Fibroblast of upper back skin (primary cell): ENCODE data around the gene MZB1.
A peak's percentile ranks its signal among the peaks of the same experiment; 100 is the strongest.
"Not testable (repeated sequence)": the region's sequence is repeated elsewhere in the genome, so short reads cannot be mapped to it uniquely, and the experiment has no call there.

Source experiments
- DNase-seq: peaks from one replicate; pipeline ENCODE4 v3.0.0-alpha.2; 2013

MZB1 gene

DNA sequence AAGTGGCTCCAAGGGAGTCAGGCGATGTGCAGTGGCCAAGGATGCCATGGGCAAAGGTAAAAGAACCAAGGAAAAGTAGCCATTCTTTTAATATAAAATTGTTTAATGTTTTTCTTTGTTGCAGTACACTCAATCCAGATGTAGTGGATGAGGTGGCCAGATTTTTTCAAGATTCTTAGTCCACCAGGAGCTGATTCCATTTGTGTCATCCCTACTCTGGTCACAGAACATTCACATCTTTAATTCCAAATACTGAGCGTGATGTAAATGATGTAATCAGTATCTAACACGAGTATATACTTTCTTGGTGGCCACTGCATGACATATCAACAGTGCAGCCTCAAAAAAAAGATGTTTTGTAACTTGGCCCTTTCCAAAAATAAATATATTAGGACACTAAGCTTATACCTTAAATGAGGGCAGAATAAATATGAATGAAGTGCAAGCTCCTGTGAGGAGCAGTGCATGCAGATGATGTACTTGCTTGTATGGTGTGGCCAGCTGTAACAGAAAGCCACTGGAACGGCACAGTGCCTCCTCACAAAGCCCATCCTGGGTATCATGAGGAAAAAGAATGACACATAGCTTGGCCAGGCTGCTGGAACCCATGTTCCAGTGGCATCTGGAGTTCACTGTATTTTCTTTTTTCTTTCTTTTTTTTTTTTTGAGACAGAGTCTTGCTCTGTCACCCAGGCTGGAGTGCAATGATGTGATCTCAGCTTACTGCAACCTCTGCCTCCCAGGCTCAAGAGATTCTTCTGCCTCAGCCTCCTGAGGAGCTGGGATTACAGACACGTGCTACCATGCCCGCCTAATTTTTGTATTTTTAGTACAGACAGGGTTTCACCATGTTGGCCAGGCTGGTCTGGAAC, 20.6 kb upstream of the MZB1 start:
- no peak for DNase-seq

DNA sequence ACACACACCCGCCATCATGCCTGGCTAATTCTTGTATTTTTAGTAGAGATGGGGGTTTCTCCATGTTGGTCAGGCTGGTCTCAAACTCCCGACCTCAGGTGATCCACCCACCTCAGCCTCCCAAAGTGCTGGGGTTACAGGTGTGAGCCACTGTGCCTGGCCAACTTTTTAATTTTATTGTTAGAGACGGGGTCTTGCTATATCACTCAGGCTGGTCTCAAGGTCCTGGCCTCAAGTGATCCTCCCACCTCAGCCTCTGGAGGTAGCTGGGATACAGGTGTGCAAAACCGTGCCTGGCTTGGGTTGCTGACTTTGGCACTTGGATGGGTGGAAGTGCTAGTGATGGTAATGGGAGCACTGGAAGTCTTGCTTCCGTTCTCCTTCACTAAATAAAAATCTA, 19.4 kb upstream of the MZB1 start:
- not testable (repeated sequence) for DNase-seq

DNA sequence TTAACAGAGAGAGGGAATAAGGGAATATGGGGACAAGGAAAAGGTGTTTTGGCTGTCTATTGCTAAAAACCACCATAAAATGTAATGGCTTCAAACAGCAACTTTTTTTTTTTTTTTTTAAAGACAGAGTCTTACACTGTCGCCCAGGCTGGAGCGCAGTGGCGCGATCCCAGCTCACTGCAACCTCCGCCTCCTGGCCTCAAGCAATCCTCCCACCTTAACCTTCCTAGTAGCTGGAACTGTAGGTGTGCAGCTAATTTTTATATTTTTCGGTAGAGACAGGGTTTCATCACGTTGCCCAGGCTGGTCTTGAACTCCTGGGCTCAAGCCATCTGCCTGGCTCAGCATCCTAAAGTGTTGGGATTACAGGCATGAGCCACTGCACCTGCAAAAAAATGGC, 18.5 kb upstream of the MZB1 start:
- DNase-seq: no peak

DNA sequence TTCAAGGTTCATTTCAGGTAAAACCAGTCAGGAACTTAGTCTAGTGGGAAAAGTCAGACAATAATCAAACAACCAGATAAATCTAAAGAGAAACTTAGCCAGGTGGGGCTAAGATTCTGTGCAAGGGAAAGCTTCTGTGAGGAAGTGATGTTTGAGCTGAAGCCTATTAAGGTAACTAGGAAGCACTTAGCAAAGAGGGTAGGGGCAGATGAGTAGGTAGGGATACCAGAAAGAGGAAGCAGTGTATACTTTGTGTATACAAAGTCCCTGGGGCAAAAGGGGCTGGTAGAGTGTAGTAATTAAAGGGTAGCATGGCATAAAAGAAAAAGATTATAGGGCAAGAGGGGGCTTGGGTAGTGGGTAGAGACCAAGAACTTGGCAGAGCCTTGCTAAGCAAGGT, 17.8 kb upstream of the MZB1 start:
- DNase-seq: no peak

DNA sequence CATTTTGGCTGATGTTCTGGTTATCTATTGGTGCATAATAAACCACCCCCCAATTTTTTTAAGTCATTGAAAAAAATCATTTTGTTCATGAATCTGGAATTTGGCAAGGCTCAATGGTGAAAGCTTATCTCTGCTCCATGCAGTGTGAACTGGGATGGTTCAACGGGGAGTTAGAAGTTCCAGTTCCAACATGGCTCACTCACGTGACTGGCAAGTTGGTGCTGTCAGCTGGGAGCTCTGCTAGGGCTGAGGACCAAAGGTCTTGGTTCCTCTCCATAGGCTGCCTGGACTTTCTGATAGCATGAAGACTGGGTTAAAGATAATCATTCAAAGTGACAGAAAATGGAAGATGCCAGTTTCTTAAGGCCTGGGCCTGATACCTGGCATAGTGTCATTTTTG, 17.2 kb upstream of the MZB1 start:
- DNase-seq: no peak

DNA sequence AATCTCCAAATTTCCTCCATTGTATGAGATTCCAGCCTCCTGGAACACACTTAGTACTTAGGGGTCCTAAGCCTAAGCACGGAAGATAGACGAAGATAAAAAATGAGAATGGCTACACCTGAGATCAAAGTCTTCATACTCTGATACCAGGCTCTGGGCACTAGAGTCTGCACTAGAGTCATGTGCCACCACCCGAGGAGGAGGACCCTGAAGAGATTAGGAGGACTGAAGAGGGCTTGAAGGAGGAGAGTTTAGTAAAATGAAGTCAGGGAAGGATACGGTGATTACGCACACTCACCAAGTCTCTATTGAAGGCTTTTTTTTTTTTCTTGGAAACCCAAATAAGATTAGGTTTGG, 14.7 kb upstream of the MZB1 start:
- no peak for DNase-seq

DNA sequence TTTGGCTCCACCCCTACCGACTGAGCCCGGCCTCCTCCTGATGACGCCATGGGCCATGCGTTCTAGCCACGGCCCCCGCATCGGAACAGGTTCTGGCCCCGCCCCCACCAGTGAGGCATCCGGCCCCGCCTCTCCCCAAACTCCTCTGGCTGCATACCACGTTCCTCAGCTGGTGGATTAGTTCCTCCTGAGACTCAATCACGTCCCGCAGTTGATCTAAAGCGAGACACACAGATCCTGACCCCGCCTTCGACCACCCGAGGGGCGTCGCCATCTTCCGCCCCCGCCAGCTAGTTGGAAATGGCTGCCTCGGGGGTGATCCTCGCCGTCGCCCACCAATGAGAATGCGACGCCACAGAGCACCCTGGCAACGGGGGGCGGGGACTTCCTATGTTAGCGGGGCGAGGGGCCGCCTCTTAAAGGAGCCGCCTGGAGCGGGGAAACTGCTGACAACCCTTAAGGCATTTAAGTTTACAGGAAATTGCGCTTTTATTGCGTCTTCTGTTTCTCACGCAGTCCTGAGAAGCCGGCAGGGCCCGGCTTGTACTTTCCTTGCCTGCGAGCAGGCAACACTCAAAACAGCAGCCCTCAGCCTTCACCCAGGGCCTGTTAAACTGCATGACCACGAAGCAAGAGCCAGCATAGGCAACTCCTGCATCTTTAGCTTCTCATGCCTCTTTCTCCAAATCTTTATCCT, 14.2 kb upstream of the MZB1 start, which contains the start of gene SPATA24:
TSS of gene SPATA24 (minus strand) at position 303 of the 697 bp plus-strand sequence. CDS start at position 274, 29 bp downstream.
- peak; percentile 98 for DNase-seq

DNA sequence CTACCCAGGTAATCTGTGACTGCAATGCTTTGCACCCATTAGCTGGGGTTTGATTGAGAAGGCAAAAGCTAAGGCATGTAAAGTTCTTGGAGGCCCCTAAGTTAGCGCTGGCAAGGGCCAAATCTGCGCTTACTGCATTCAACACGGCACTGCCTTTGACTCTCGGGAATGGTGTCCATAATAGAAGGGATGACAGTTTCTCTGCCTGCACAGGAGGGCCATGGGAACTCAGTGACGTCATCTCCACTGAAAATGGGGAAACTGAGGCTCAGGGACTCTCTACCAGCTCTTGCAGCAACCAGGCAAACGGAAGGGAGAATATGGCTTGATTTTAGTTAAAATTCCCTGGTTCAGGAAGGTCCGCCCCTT, 13.7 kb upstream of the MZB1 start:
- DNase-seq: no peak

DNA sequence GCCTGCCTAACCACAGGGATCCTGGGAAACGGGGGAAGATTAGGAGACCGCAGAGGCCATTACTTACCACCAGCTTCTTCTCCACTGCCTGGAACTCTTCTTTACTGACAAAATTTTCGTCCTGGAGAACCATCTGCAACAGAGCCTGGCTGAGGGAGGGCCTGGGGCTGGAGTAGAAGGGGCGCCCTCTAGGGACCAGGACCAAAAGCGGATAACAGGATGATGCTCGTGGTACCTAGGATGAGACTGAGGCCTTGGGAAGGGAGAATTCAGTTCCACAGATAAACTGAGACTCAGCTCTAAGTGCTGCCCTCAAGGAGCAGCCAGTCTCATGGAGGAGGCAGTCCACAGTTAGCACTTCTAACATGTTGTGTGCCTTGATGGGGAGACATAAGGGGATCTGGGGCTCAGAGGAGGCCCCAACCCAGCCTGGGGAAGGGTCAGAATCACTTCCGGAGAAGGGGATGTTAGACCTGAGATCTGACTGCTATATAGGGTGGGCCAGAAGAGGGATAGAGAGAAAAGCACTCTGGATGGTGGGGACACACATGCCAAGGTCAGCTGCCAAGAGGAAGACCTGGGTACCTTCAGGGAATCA, 12.9 kb upstream of the MZB1 start:
- no peak for DNase-seq

DNA sequence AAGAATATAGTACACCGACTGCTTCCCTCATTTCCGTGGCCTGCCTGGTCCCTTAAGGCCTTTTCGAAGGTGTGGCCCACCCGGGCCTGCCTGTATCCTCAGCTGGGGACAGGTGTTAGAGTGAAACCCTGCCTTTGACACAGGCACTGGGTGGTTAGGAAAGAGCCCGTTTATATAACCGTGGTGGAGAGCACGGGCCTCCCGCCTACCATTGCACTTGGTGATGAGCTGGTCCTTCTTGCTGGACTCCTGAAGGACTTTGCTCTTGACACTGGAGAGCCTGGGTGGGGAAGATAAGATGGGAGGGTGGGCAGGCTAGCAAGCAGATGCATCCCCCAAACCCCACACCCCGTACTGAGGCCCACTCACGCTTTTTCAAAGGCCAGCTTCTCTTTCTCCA, 11.8 kb upstream of the MZB1 start:
- DNase-seq: no peak

DNA sequence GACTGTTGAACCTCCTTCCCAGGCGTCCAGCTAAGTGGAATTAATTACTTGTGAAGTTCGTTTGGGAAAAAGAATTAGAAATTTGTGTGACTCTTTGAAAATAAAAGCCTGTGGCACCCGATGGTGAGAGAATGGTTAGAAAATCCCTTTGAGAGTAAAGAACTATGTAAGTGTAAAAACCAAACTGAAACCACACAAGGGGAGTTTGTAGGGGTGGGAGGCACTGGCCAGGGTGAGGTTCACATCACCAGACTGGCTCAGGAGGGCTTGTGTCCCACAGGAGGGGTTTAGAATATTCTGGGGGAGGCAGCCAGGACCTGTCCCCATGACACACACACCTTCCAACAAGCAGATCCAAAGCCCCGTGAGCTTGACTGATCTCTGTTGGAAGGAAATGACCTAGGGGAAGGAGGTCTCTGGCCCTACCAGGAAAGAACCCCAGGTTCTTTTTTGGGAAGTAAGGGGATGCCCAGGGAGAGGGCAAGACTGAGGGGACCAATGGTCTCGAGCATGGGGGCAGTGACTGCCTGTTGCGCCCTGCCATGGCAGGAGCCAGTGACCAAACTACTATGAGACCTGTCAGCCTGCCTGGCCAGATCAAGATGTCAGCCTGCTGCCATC, 9.9 kb upstream of the MZB1 start:
- DNase-seq: no peak

DNA sequence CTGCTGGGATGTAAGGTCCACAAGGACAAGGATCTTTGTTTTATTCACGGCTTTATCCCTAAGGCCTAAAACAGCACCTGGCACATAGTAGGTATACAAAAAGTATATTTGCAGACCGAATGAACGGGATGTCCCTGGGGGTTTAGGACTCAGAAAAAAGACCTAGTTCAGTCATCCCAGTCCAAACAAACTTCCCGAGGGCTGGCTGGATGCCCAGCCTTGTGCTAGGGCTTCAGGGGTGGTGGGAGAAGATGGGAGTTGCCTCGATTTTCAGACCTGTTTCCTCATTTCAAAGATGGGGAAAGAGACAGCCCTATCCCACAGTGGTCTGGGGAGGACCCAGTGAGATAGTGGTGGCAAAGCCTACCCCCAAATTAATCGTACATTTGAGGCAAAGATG, 8.2 kb upstream of the MZB1 start:
- no peak for DNase-seq

DNA sequence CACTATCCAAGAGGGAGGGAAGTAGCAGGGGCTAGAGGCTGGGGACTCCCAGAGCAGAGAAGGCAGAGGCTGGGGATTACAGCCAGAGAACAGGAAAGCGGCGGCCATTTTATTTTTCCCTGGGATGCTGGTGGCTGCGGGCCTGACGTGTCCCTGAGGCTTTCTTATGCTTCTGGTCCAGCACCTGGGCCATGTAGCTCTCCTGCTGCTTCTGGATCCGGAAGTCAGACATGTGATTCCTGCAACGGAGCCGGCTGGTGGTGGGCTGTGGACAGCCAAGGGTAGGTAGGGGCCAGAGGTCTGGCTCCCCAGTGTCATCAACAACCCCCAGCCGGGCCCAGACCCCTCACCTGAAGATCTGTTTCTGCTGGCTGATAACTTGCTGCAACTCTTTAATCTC, 7.0 kb upstream of the MZB1 start:
- no peak for DNase-seq

DNA sequence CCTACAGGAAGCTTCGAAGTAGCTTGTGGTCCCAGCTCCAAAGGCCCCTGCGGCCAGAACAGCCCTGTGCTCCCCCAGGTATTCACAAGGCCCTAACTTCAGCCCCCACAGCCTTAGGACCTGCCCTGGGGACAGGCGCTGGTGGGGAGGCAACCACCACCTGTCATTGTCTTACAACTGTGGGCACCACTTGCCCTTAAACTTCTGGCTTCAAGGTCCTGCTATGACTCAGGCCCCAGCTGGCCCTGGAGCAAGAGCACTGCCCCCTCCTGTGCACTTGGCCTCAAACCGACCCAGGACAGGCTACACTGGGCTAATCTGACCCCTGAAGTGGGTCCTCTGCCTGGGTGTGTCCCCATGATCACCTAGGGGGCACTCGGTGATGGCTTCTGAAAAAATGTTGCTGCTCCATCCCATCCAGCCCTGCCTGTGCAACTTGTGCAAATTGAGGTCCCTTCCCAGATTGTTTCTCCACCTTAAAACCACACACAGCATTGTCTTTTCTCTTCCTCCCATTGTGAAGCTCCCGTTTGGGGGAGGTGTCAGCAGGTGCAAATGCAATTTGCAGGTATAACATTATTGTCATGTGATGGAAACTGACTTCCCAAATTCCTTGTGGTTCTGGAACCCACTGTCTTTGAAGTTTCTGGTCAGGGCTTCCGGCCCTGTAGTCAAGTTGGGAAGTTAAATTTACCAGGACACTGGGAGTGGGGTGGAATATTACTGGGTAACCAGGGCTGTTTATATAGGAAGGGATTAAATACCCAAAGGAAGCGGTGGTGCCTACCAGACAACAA, 6.3 kb upstream of the MZB1 start:
- DNase-seq: no peak

DNA sequence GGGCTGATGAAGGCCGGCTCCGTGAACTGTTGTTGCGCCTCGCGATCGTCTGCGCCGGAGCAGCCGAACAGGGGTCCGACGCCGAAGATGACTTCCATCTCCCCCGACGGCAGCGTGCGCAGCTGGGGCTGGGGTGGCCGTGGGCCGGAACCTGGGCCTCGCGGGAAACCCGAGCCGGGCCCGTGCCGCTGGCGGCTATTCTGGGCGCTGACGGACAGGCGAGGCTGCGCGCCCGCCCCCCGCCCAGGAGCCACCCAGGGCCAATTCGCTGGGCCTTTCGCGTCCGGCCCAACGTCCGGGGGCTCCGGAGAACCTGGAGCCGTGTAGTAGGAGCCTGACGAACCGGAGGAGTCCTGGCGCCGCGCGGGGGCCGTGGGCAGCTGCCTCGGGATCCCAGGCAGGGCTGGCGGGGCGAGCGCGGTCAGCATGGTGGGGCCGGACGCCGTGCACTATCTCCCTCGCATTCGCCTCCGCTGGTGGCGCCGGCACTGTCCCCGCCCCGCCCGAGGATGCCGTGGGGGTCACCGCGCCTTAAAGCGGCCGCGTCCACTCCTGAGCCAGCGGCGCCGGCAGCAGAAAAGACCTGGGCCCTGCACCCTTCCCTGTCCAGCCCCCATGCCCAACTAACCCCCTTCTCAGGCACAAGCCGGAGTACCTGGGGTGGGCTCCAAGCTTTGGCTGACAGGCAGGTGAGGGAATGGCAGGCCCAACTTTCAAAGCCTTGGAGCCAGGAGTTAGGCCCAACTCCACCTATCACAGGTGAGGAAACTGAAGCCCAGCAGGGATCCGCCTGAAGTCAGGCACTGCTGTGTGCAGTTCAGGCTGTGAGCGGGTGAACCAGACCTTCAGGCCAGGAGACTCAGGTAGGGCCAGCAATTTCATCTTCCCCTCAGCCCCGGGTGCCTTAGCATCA, 5.2 kb upstream of the MZB1 start, which contains the start of gene PROB1:
TSS of gene PROB1 (minus strand) at position 451 of the 913 bp plus-strand sequence. CDS start at position 428, 23 bp downstream.
- no peak for DNase-seq

DNA sequence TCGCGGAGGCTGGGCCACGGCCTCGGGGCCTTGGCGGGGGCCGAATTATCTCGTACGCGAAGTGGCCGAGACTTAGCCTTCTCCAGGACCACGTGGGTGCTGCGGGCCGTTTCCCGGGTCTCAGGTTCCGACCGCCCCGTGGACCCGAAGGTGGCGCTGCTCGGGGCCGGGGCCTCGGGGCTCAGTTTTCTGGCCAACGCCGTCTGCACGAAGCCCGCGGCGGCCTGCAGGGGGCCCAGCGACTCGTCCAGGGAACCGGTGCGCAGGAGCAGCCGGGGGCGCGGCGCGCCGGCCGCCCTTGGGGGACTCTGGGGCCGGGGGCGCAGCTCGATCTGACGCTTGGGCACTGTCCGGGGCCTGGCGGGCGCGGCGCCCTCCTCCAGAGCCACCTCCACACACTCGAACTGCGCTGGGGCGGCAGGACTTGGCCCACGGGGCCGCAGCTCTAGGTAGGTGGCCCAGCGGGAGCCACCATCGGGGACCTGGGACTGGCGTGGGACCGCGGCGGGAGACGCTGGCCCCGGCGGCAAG, 4.5 kb upstream of the MZB1 start:
- no peak for DNase-seq

DNA sequence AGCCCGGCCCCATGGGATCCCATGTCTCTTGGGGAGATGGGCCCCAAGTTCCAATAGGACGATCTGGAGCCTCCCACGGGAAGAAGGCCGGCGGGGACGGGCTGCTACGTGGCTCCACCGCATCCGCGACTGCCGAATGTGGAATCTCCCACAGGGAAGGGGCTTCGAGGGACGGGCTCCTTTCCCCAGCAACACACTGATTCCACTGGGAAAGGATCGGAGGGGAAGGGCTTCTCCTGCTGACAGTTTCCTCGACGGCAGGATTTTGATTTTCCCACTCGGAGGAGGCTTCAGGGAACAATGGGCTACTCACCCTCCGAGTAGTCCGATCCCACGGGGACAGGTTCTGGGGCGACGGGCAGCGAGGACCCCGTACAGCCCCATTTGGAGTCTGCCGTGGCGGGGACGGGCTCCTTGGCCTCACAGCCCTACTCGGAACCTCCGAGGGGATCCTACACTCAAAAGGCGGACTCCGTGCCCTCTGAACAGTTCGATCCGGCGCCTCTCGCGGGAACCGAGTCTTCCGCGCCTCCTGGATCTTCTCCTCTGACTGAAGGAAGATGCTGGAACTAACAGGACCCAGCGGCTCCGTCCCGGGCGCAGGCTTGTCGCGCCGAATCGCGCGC, 3.9 kb upstream of the MZB1 start:
- DNase-seq: no peak

DNA sequence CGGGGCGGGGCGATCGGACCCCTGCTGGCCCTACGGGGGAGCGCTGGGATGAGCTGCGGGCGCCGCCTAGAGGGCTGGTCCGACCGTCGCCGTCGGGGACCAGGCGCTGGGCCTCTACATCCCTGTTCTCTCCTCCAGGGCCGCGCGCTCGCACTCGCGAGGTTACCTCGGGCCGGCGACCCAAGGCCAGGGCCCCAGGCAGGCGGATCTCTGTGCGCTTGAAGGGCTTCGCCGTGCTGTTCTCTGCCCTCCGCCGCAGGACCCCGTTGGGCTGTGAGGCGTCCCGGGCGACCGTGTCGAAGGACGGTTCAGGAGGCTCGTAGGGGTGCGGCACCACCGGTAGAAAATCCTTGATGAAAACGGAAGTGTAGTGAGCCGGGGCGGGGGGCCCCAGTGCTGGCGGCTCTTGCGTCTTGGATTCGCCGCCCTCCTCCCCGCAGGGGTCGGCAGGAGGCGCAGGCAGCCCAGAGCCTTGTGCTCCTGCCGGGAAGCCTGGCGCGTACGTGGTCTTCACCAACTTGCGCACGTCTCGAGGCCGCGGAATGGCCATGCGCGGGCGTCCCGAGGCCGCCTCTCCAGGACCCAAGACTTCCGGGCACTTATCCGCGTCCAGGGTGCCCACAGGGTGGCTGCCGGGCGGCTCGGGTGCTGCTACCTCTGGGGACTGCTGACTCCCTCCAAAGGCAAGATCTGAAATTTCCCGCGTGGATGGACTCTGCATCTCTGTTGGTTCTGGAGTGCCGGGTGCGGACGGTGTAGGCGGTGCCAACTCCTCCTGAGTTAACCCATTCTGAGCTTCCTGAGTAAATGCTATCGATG, 3.2 kb upstream of the MZB1 start:
- DNase-seq: peak; percentile 53

DNA sequence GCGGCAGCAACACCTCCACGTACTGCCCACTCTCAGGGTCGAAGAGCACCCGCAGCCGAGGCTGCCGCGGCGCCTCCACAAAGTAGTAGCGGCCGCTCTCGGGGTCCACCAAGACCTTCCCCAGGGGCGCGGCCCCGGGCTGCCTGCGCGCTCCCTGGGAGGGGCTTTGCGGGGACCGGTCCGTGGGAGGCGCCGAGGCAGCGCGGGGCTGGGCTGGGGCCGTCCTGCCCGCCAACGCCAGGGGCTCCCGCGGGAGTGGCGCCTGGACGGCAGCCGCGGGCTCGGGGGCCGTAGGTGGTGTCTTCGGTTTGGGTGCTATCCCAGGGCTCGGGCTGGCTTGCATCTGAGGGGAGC, 2.6 kb upstream of the MZB1 start:
- DNase-seq: no peak
